HG02884 (cell line): ENCODE data around the gene PTPMT1.

Experiments used
- ATAC-seq: cut with Tn5 transposase; IDR thresholded peaks from one replicate; pipeline ENCODE4 v1.9.1; 2021; ENCODE audit warnings: mild to moderate bottlenecking, moderate library complexity; ENCODE audit not compliant: unreplicated experiment

The PTPMT1 gene

GRCh38 chr11:47605921-47606320 lies 40.5 kb downstream of the PTPMT1 start:
- ATAC-seq = no peak

DNA sequence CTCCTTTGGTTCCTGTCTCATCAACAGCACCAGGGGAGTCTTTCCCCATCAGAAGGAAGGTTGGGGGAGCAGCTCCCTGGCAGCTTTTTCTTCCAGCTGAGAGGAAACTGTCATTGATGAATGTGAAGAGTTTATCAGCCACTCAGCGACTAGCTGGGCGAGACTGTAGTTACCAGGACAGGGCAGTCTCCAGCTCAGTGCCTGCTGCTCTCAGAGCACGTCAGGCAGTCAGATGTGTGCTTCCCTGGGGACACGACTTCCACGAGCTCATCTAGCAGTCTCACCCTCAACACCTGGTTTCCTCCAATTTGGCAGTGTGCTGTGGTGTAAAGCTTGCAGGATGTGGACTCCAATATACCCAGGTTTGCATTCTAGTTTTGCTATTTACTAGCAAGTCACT lies 41.3 kb downstream of the PTPMT1 start:
- ATAC-seq = no peak

DNA sequence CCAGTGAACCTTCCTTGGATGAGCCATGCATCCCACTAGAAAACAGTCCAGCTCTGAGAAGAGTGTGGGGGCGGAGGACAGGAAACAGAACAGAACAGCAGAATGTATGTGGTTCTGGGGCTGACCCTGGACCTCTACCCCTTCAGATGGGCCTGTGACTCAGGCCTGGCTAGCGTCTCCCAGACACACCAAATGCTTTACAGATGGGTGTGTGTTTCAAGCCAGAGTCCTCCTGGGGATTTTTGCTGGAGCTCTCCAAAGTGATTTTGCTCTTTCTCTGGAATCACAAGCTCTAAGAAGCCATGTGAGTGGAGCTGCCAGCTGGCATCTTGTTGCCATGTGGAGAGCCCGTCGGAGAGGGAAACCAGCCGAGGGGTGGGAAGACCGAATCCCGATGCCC lies 42.0 kb downstream of the PTPMT1 start:
- no peak for ATAC-seq

DNA sequence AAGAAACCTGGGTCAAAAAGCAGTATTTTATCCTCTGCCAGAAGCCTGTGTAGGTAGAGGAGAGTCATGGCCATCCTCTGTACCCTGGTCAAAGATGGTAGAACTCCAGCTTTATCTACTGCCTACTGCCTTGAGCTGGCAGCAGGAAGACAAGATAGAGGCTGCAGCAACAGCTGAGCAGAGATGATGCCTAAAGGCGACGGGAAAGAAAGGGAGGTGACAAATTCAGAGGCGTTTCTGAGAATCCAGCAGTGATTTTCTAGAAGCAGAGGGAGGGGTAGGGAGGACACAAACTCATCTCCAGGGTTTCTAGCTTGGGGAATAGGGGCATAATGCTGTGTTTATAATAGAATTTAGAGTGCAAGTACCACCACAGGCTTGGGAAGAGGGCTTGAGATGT lies 44.3 kb downstream of the PTPMT1 start:
- ATAC-seq = no peak

GRCh38 chr11:47611348-47611794 lies 46.0 kb downstream of the PTPMT1 start:
- ATAC-seq = peak; percentile 87

GRCh38 chr11:47615249-47615648 lies 49.9 kb downstream of the PTPMT1 start:
- no peak for ATAC-seq

DNA sequence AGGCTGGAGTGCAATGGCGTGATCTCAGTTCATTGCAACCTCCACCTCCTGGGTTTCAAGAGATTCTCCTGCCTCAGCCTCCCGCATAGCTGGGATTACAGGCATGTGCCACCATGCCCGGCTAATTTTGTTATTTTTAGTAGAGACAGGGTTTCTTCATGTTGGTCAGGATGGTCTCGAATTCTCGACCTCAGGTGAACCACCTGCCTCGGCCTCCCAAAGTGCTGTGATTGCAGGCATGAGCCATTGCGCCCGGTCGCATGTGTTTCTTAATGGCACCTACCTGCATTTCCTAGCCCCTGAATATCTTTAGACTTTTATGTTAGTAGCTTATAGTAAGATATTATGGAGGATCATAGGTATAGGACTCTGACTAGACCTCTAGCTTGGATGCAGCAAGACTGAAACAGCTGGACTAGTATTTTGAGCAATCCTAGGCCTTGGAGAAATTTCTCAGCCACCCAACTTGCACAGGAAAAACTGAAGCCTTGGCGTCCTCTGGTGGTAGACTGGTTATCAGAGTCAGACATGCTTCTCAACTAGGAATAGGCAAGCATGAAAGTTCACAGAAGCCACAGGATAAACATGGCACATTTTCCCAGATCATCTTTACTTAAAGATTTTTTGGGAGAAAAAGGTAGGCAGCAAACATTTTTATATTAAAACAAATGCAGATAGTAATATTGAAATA lies 51.5 kb downstream of the PTPMT1 start:
- ATAC-seq = no peak

- ATAC-seq = no peak
Observed at GRCh38 chr11:47617417-47617809, 52.0 kb downstream of the PTPMT1 start.

DNA sequence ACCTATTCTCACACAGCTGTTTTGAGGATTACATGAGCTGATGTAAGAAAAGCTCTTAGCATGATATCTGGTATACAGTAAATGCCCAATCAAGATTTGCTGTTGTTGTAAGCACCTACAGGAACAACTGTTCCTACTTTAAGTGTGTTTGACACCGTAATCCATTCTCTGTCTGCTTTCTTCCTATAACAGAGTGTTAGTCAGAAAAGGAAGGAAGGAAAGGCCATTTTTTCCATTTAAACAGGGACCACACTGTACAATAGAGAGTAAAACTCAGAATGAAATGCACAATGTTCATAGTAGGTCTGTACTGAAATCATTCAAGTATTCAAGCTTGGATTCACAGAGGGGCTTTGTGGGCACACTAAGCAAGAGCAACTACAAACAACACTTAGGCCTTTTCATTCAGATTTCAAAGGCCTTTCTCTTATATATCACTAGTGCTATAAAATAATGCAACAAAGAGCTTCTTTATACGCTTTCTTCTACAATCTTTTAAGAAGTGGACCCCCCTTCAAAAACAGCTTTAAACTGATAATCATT lies 55.5 kb downstream of the PTPMT1 start:
- no peak for ATAC-seq
